ENCODE data around the gene MTPN.

MTPN gene

GRCh38 chr7:135980012-135980551, 2.9 kb upstream of the MTPN start:
- DNase-seq (ENCODE audit: low read depth, low spot score) = no peak
- ChIA-PET POLR2A (interaction anchor here (0.6 kb wide), 1 partner anchor 13 kb away, joined by 3 read pairs; no protein-coding TSS in a partner anchor), CTCF (interaction anchor here (1.1 to 3.8 kb wide), 2 partner anchors 29 to 179 kb away, joined by 3 to 15 read pairs; no protein-coding TSS in a partner anchor)
- H3K4me3 ChIP-seq (ENCODE audit: low read depth, low read length) = no peak overlapping the region
- no peak for TF ChIP-seq CTCF (IDR thresholded peaks at IDR 0.05; ENCODE audit: insufficient read depth, low read length, missing control alignments)

GRCh38 chr7:135979471-135980011, 2.4 kb upstream of the MTPN start:
- ChIA-PET POLR2A (no interaction called here), CTCF (interaction anchor here (1.1 to 3.8 kb wide), 2 partner anchors 29 to 179 kb away, joined by 3 to 15 read pairs; no protein-coding TSS in a partner anchor)
- no peak for DNase-seq (ENCODE audit: low read depth, low spot score)
- TF ChIP-seq CTCF (IDR thresholded peaks at IDR 0.05; ENCODE audit: insufficient read depth, low read length, missing control alignments) = no peak
- no peak overlapping the region for H3K4me3 ChIP-seq (ENCODE audit: low read depth, low read length)

- ChIA-PET CTCF (interaction anchor here (0.9 kb wide), 1 partner anchor 13 kb away, joined by 3 read pairs; no protein-coding TSS in a partner anchor), POLR2A (no interaction called here)
- TF ChIP-seq CTCF (IDR thresholded peaks at IDR 0.05; ENCODE audit: insufficient read depth, low read length, missing control alignments) = no peak
- H3K4me3 ChIP-seq (ENCODE audit: low read depth, low read length) = no peak overlapping the region
- DNase-seq (ENCODE audit: low read depth, low spot score) = no peak
These were observed 1.5 kb upstream of the MTPN start for GRCh38 chr7:135978624-135979023.

- no peak for DNase-seq (ENCODE audit: low read depth, low spot score)
- ChIA-PET POLR2A (interaction anchor here (1.4 kb wide), 1 partner anchor 11 kb away, joined by 3 read pairs; no protein-coding TSS in a partner anchor), CTCF (interaction anchor here (0.7 kb wide), 1 partner anchor 11 kb away, joined by 3 read pairs; no protein-coding TSS in a partner anchor)
- TF ChIP-seq CTCF (IDR thresholded peaks at IDR 0.05; ENCODE audit: insufficient read depth, low read length, missing control alignments) = no peak
- peak overlapping the region; percentile 88 for H3K4me3 ChIP-seq (ENCODE audit: low read depth, low read length)
These were observed 545 bp upstream of the MTPN start for GRCh38 chr7:135977742-135978066.

GRCh38 chr7:135976312-135977006, 700 bp downstream of the MTPN start:
- CTCF ChIA-PET = no interaction called here
- POLR2A ChIA-PET = interaction anchor here (0.7 to 1.4 kb wide), 2 partner anchors 10 to 18 kb away, joined by 3 to 4 read pairs; no protein-coding TSS in a partner anchor
- H3K4me3 ChIP-seq (ENCODE audit: low read depth, low read length) = peak overlapping the region; percentile 88
- no peak for DNase-seq (ENCODE audit: low read depth, low spot score)
- no peak for TF ChIP-seq CTCF (IDR thresholded peaks at IDR 0.05; ENCODE audit: insufficient read depth, low read length, missing control alignments)

GRCh38 chr7:135975166-135975565, 2.0 kb downstream of the MTPN start:
- POLR2A ChIA-PET = no interaction called here
- no peak for DNase-seq (ENCODE audit: low read depth, low spot score)
- no peak overlapping the region for H3K4me3 ChIP-seq (ENCODE audit: low read depth, low read length)
- no peak for TF ChIP-seq CTCF (IDR thresholded peaks at IDR 0.05; ENCODE audit: insufficient read depth, low read length, missing control alignments)
- CTCF ChIA-PET = no interaction called here
